Endometrial microvascular endothelial cells (primary cell): ENCODE results near the gene PGK1. TPM values are rescaled to one million over a fixed set of nuclear protein-coding genes. Genes with fewer than 3 reads are reported as not detected.
"Not testable (repeated sequence)": the region's sequence is repeated elsewhere in the genome, so short reads cannot be mapped to it uniquely, and the experiment has no call there.

ENCODE experiments used
- in situ Hi-C: cut with HindIII; loops from 2 replicates; pipeline ENCODE4 v1.10.0; 2017; ENCODE audit warnings: low sequenced_read_pairs, low pct_unique_long_range_greater_than_20kb; ENCODE audit errors: inconsistent ontology term
- total RNA-seq: library from RNA; depleted of rRNA; stranded (reverse); fragments of >200 nt; gene quantifications from one replicate; pipeline ENCODE4 v1.2.3, GENCODE V29; 2015; ENCODE audit errors: inconsistent ontology term

Gene PGK1
- 400 TPM for total RNA-seq

GRCh38 chrX:78103623-78104446, at the start of gene PGK1:
PGK1 (plus strand) TSS chrX:78104248; CDS start chrX:78104341, 93 bp downstream.
- in situ Hi-C loops = no loop called here

- in situ Hi-C loops = no loop called here
These were observed 40.4 kb upstream of the PGK1 start for GRCh38 chrX:78063687-78064086.

- in situ Hi-C loops = no loop called here
These were observed 39.9 kb upstream of the PGK1 start for GRCh38 chrX:78064152-78064551.

- in situ Hi-C loops = not testable (repeated sequence)
These were observed 39.1 kb upstream of the PGK1 start for GRCh38 chrX:78064698-78065601.

GRCh38 chrX:78066110-78066509, 37.9 kb upstream of the PGK1 start:
- in situ Hi-C loops = no loop called here

- in situ Hi-C loops = no loop called here
These were observed 32.7 kb upstream of the PGK1 start for GRCh38 chrX:78071331-78071730.

- in situ Hi-C loops = not testable (repeated sequence)
These were observed 30.6 kb upstream of the PGK1 start for GRCh38 chrX:78073147-78074077.

- in situ Hi-C loops = no loop called here
These were observed 30.0 kb upstream of the PGK1 start for GRCh38 chrX:78074088-78074487.

GRCh38 chrX:78075787-78076389, 28.2 kb upstream of the PGK1 start:
- in situ Hi-C loops = no loop called here

GRCh38 chrX:78081413-78081812, 22.6 kb upstream of the PGK1 start:
- in situ Hi-C loops = not testable (repeated sequence)

GRCh38 chrX:78092296-78092695, 11.8 kb upstream of the PGK1 start:
- in situ Hi-C loops = no loop called here

GRCh38 chrX:78098108-78098507, 5.9 kb upstream of the PGK1 start:
- in situ Hi-C loops = no loop called here

- in situ Hi-C loops = no loop called here
These were observed 2.0 kb upstream of the PGK1 start for GRCh38 chrX:78102091-78102490.

- in situ Hi-C loops = no loop called here
These were observed 936 bp upstream of the PGK1 start for GRCh38 chrX:78103001-78103622.

GRCh38 chrX:78104447-78105176, 564 bp downstream of the PGK1 start:
- in situ Hi-C loops = no loop called here

GRCh38 chrX:78105944-78106650, 2.0 kb downstream of the PGK1 start:
- in situ Hi-C loops = no loop called here

GRCh38 chrX:78106651-78106986, 2.6 kb downstream of the PGK1 start:
- in situ Hi-C loops = no loop called here
